PC-3 (cell line): ENCODE data around the gene BOLA2B. TPM values are rescaled to one million over a fixed set of nuclear protein-coding genes. Genes with fewer than 3 reads are reported as not detected.

Source experiments
- ATAC-seq: fragments of 200-7000 bp; cut with Tn5 transposase; 2 replicates; pipeline ENCODE4 v1.9.1; 2020; ENCODE audit warnings: mild to moderate bottlenecking, moderate library complexity
- BruUV-seq: library from RNA; stranded (reverse); fragments of 400-500 nt; replicated peaks from 2 replicates; lab custom pipeline; 2021; lab: Mats Ljungman, UMichigan
- CTCF ChIA-PET: fragments of 300-600 bp; sonication (Branson Sonifier 250); formaldehyde crosslinking; loops from one replicate; lab custom pipeline; 2022; ENCODE audit warnings: antibody characterized with exemption; lab: Charles Lee
- POLR2A ChIA-PET: fragments of 300-600 bp; sonication (Branson Sonifier 250); formaldehyde crosslinking; loops from one replicate; lab custom pipeline; 2022; ENCODE audit warnings: antibody characterized with exemption; ENCODE audit not compliant: unreplicated experiment; lab: Charles Lee
- DNase-seq: peaks from one replicate; pipeline ENCODE4 v3.0.0-alpha.2; 2015
- H2AFZ ChIP-seq: fragments of 300-600 bp; sonication (generic); 2 replicates; pipeline ENCODE4 v1.6.0; 2016; ENCODE audit warnings: antibody characterized with exemption, low read length
- H3F3A ChIP-seq: fragments of 300-600 bp; sonication (generic); one replicate; pipeline ENCODE4 v1.6.0; 2017; ENCODE audit warnings: antibody characterized with exemption, low read length, control low read depth, mild to moderate bottlenecking; ENCODE audit not compliant: unreplicated experiment
- H3K27ac ChIP-seq: fragments of 300-600 bp; sonication (generic); 2 replicates; pipeline ENCODE4 v1.5.1; 2016; ENCODE audit warnings: mild to moderate bottlenecking, low read length
- H3K27me3 ChIP-seq: fragments of 300-600 bp; sonication (generic); 2 replicates; pipeline ENCODE4 v1.6.1; 2016; ENCODE audit warnings: low read length, mixed read lengths
- H3K36me3 ChIP-seq: fragments of 300-600 bp; sonication (generic); 2 replicates; pipeline ENCODE4 v1.6.1; 2016; ENCODE audit warnings: low read depth, mixed run types, low read length, mixed read lengths
- H3K4me1 ChIP-seq: fragments of 300-600 bp; sonication (generic); 2 replicates; pipeline ENCODE4 v1.5.1; 2016; ENCODE audit warnings: low read length; ENCODE audit not compliant: insufficient read depth
- H3K4me2 ChIP-seq: fragments of 300-600 bp; sonication (generic); 2 replicates; pipeline ENCODE4 v1.6.0; 2016; ENCODE audit warnings: low read length
- H3K4me3 ChIP-seq: fragments of 300-600 bp; sonication (generic); 2 replicates; pipeline ENCODE4 v1.5.1; 2016; ENCODE audit warnings: mild to moderate bottlenecking, low read length, mixed read lengths
- H3K79me2 ChIP-seq: fragments of 300-600 bp; sonication (generic); 2 replicates; pipeline ENCODE4 v1.6.1; 2017; ENCODE audit warnings: low read length, mixed read lengths
- H3K9ac ChIP-seq: fragments of 300-600 bp; sonication (generic); 2 replicates; pipeline ENCODE4 v1.6.0; 2016; ENCODE audit warnings: mild to moderate bottlenecking, low read length
- H3K9me2 ChIP-seq: fragments of 300-600 bp; sonication (generic); replicated peaks from 2 replicates; pipeline ENCODE4 v1.6.1; 2016; ENCODE audit warnings: mixed run types, low read length, mixed read lengths
- H3K9me3 ChIP-seq: fragments of 300-600 bp; sonication (generic); 2 replicates; pipeline ENCODE4 v1.6.1; 2016; ENCODE audit warnings: low read length, mixed read lengths
- H4K20me1 ChIP-seq: fragments of 300-600 bp; sonication (generic); 2 replicates; pipeline ENCODE4 v1.6.1; 2016; ENCODE audit warnings: low read length, mixed read lengths
- EZH2 ChIP-seq: fragments of 300-600 bp; sonication (generic); IDR thresholded peaks from one replicate; pipeline ENCODE4 v1.6.1; 2017; ENCODE audit warnings: antibody characterized with exemption, mild to moderate bottlenecking, low read length; ENCODE audit not compliant: unreplicated experiment
- EZH2phosphoT487 ChIP-seq: fragments of 300-600 bp; sonication (generic); IDR thresholded peaks from 2 replicates; pipeline ENCODE4 v1.6.1; 2018; ENCODE audit warnings: mild to moderate bottlenecking, antibody characterized with exemption, low read length, borderline replicate concordance
- intact Hi-C: fragments of 100-400 bp; cut with micrococcal nuclease; formaldehyde crosslinking; loops from 2 replicates; pipeline ENCODE4 v1.9.0; 2023
- total RNA-seq: library from RNA; depleted of rRNA; stranded (reverse); fragments of >200 nt; gene quantifications from 2 replicates; pipeline ENCODE4 v1.2.3, GENCODE V29; 2014
- TF ChIP-seq, protein P1 (sequence below): fragments of 300-600 bp; sonication (generic); conservative IDR thresholded peaks from 2 replicates; pipeline ENCODE4 v1.5.1; 2017; ENCODE audit warnings: antibody characterized with exemption, low read depth, mild to moderate bottlenecking, low read length

Gene BOLA2B
- total RNA-seq, 1 experiment from 2014 or later: 143 TPM

DNA sequence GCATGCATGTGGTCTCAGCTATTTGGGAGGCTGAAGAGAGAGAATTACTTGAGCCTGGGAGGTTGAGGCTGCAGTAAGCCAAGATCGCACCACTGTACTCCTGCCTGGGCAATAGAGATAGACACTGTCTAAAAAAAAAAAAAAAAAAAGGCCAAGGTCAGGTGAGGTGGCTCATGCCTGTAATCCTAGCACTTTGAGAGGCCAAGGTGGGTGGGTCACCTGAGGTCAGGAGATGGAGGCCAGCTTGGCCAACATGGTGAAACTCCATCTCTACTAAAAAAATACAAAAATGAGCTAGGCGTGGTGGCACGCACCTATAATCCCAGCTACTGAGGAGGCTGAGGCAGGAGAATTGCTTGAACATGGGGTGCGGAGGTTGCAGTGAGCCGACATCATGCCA lies 38.3 kb downstream of the BOLA2B start:
- Histone ChIP-seq H3K4me1 (no peaks in the 10 kb centered on the region), H2AFZ (no peak overlapping the region), H3K79me2 (no peaks in the 10 kb centered on the region), H3K4me3 (no peak overlapping the region), H3K27me3 (no peaks in the 10 kb centered on the region), H3K4me2 (no peak overlapping the region), H3K36me3 (no peaks in the 10 kb centered on the region), H3F3A (no peaks in the 10 kb centered on the region), H3K27ac (no peak overlapping the region), H3K9me3 (no peaks in the 10 kb centered on the region), H3K9ac (no peak overlapping the region), H3K9me2 (no peaks in the 10 kb centered on the region), H4K20me1 (no peaks in the 10 kb centered on the region)
- intact Hi-C loops: no loop called here
- DNase-seq (no peak), ATAC-seq (no peak)
- ChIA-PET POLR2A (no interaction called here), CTCF (no interaction called here)
- BruUV-seq: no TSS peak
- no peak for TF ChIP-seq EZH2phosphoT487
- TF ChIP-seq EZH2: no peak
- TF ChIP-seq, protein P1, sequence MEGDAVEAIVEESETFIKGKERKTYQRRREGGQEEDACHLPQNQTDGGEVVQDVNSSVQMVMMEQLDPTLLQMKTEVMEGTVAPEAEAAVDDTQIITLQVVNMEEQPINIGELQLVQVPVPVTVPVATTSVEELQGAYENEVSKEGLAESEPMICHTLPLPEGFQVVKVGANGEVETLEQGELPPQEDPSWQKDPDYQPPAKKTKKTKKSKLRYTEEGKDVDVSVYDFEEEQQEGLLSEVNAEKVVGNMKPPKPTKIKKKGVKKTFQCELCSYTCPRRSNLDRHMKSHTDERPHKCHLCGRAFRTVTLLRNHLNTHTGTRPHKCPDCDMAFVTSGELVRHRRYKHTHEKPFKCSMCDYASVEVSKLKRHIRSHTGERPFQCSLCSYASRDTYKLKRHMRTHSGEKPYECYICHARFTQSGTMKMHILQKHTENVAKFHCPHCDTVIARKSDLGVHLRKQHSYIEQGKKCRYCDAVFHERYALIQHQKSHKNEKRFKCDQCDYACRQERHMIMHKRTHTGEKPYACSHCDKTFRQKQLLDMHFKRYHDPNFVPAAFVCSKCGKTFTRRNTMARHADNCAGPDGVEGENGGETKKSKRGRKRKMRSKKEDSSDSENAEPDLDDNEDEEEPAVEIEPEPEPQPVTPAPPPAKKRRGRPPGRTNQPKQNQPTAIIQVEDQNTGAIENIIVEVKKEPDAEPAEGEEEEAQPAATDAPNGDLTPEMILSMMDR: no peak

DNA sequence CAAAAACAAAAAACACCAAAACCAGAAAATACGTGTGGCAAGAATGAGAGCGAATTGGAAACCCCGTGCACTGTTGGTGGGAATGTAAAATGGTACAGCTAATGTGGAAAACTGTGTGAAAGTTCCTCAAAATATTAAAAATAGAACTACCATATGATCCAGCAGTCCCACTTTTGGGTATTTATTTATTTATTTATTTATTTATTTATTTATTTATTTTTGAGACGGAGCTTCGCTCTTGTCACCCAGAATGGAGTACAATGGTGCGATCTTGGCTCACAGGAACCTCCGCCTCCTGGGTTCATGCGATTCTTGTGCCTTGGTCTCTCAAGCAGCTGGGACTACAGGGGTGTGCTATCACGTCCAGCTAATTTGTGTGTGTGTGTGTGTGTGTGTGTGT lies 40.9 kb downstream of the BOLA2B start:
- no peaks in the 10 kb centered on the region for H3K4me1 ChIP-seq
- no peaks in the 10 kb centered on the region for H3K9me2 ChIP-seq
- ChIA-PET POLR2A (no interaction called here), CTCF (no interaction called here)
- no peaks in the 10 kb centered on the region for H3F3A ChIP-seq
- H3K4me2 ChIP-seq: no peak overlapping the region
- no peak overlapping the region for H2AFZ ChIP-seq
- H3K27ac ChIP-seq: no peak overlapping the region
- DNase-seq (no peak), ATAC-seq (no peak)
- no peak overlapping the region for H3K9ac ChIP-seq
- no peak overlapping the region for H3K4me3 ChIP-seq
- H3K79me2 ChIP-seq: no peaks in the 10 kb centered on the region
- H3K9me3 ChIP-seq: no peaks in the 10 kb centered on the region
- TF ChIP-seq EZH2phosphoT487: no peak
- TF ChIP-seq EZH2: no peak
- TF ChIP-seq, protein P1: no peak
- H4K20me1 ChIP-seq: no peaks in the 10 kb centered on the region
- BruUV-seq: no TSS peak
- no peaks in the 10 kb centered on the region for H3K27me3 ChIP-seq
- intact Hi-C loops: no loop called here
- H3K36me3 ChIP-seq: no peaks in the 10 kb centered on the region

DNA sequence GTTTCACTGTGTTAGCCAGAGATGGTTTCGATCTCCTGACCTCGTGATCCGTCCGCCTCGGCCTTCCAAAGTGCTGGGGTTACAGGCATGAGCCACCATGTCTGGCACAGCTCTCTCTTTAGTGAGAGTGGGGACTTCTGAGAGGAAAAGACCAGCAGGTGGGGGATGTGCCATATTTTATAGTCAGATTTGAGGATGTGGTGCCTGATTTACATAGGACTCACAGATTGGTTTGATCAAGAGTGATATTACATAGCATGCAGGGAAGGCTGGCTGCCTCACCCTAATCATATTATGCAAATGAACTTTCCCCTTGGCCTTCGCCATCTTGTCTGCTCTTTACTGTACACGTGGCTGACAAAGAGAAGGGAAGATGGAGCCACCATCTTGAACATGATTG lies 42.4 kb downstream of the BOLA2B start:
- Histone ChIP-seq H3K9me2 (no peaks in the 10 kb centered on the region), H3K4me3 (no peak overlapping the region), H2AFZ (no peak overlapping the region), H4K20me1 (no peaks in the 10 kb centered on the region), H3K27me3 (no peaks in the 10 kb centered on the region), H3K9me3 (no peaks in the 10 kb centered on the region), H3K4me2 (no peak overlapping the region), H3K79me2 (no peaks in the 10 kb centered on the region), H3K27ac (no peak overlapping the region), H3K4me1 (no peaks in the 10 kb centered on the region), H3F3A (no peaks in the 10 kb centered on the region), H3K9ac (no peak overlapping the region), H3K36me3 (no peaks in the 10 kb centered on the region)
- TF ChIP-seq, protein P1: no peak
- TF ChIP-seq EZH2phosphoT487 (no peak), EZH2 (no peak)
- ChIA-PET CTCF (no interaction called here), POLR2A (no interaction called here)
- ATAC-seq (no peak), DNase-seq (no peak)
- intact Hi-C loops: no loop called here
- BruUV-seq: no TSS peak
